MCF 10A (cell line): ENCODE measurements around the gene RAB5B. TPM values are rescaled to one million over a fixed set of nuclear protein-coding genes. Genes with fewer than 3 reads are reported as not detected.

Source experiments
- BruUV-seq: library from RNA; stranded (reverse); fragments of 400-500 nt; replicated peaks from 2 replicates; lab custom pipeline; 2021; lab: Mats Ljungman, UMichigan
- CTCF ChIA-PET: fragments of 300-600 bp; sonication (Branson Sonifier 250); formaldehyde crosslinking; extraction: SDS; loops from one replicate; lab custom pipeline; 2021; ENCODE audit warnings: antibody characterized with exemption, inconsistent platforms; lab: Yijun Ruan, JAX
- POLR2A ChIA-PET: fragments of 300-600, 350-650 bp; sonication (Branson Sonifier 250); formaldehyde crosslinking; extraction: SDS; loops from one replicate; lab custom pipeline; 2020; ENCODE audit warnings: antibody characterized with exemption, inconsistent platforms; lab: Yijun Ruan, JAX
- DNase-seq: peaks from one replicate; pipeline ENCODE4 v3.0.0-alpha.2; 2018; ENCODE audit not compliant: unreplicated experiment
- H3K27ac Mint-ChIP-seq: one replicate; pipeline ENCODE4 v1.8.0; 2022; ENCODE audit warnings: mild to moderate bottlenecking, low read depth, mixed read lengths; ENCODE audit not compliant: unreplicated experiment
- H3K27me3 Mint-ChIP-seq: one replicate; pipeline ENCODE4 v1.8.0; 2022; ENCODE audit warnings: mixed read lengths; ENCODE audit not compliant: insufficient read depth, unreplicated experiment
- H3K36me3 Mint-ChIP-seq: one replicate; pipeline ENCODE4 v1.8.0; 2022; ENCODE audit warnings: mild to moderate bottlenecking, moderate library complexity, mixed read lengths; ENCODE audit not compliant: insufficient read depth, unreplicated experiment
- H3K4me1 Mint-ChIP-seq: one replicate; pipeline ENCODE4 v1.8.0; 2022; ENCODE audit warnings: mixed read lengths; ENCODE audit not compliant: insufficient read depth, unreplicated experiment
- H3K4me3 Mint-ChIP-seq: one replicate; pipeline ENCODE4 v1.8.0; 2022; ENCODE audit warnings: mild to moderate bottlenecking, moderate library complexity, mixed read lengths; ENCODE audit not compliant: unreplicated experiment
- H3K9me3 Mint-ChIP-seq: one replicate; pipeline ENCODE4 v1.8.0; 2022; ENCODE audit warnings: mixed read lengths; ENCODE audit not compliant: unreplicated experiment
- intact Hi-C: fragments of 100-400 bp; cut with micrococcal nuclease; formaldehyde crosslinking; loops from 2 replicates; pipeline ENCODE4 v1.14.1; 2022
- total RNA-seq: library from RNA; stranded (reverse); gene quantifications from 2 replicates; pipeline ENCODE4 v1.2.3, GENCODE V29; 2022
- TF ChIP-seq, protein P1 (sequence below): fragments of 200-600 bp; IDR thresholded peaks from one replicate; pipeline ENCODE4 v1.8.0; 2022; ENCODE audit warnings: antibody characterized with exemption, mild to moderate bottlenecking; ENCODE audit not compliant: unreplicated experiment

RAB5B gene
- total RNA-seq, 1 experiment from 2014 or later = 67.4 TPM

DNA sequence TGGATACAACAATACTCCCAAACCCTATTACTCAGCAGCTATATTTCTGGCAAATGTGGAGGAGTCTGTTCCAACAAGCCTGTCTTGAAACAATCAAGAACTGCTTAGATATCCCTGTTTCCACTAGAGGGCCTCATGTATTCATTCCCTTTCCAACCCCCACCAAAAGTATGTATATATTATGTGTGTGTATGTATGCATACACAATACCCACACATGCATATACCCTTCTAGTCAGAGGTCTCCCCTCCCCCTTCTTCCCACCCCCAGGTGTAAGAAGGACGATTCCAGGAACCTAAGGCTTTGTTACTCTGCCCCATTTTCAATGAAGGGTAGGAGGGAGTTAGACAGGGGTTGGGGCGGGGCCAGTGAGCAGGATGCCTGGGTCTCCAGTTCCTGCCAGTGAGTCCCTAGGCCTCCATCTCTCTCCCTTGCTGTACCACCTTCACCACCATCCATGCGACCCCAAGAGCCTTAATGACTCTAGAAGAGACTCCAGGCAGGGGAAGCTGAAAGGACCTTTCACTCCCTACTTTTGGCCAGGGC, 43.0 kb upstream of the RAB5B start, which contains the start of gene DGKA:
TSS of gene DGKA (plus strand) at position 392 of the 546 bp plus-strand sequence. CDS start 5,342 bp downstream, outside the sequence.
- peak; percentile 82 for DNase-seq
- Mint-ChIP-seq H3K9me3 (no peaks in the 10 kb centered on the region), H3K27ac (peak within 1 kb of the TSS; percentile 89), H3K36me3 (peaks cover 18% of the 10 kb centered on the region), H3K4me3 (peak within 1 kb of the TSS; percentile 79), H3K4me1 (peaks cover 40% of the 10 kb centered on the region), H3K27me3 (no peaks in the 10 kb centered on the region)
- intact Hi-C loops = loop anchor here (1.0 kb wide), 2 partner anchors 9 to 110 kb away; partner anchors contain the start of gene RPS26
- ChIA-PET POLR2A (interaction anchor here (0.5 to 12.6 kb wide), 28 partner anchors 9 to 230 kb away, joined by 3 to 207 read pairs (median 5); partner anchors contain the start of genes BLOC1S1, CD63, DNAJC14 and ORMDL2), CTCF (interaction anchor here (0.6 to 8.2 kb wide), 21 partner anchors 7 to 201 kb away, joined by 3 to 108 read pairs (median 4); partner anchors contain the start of genes DNAJC14, ORMDL2 and SARNP)
- TF ChIP-seq, protein P1, sequence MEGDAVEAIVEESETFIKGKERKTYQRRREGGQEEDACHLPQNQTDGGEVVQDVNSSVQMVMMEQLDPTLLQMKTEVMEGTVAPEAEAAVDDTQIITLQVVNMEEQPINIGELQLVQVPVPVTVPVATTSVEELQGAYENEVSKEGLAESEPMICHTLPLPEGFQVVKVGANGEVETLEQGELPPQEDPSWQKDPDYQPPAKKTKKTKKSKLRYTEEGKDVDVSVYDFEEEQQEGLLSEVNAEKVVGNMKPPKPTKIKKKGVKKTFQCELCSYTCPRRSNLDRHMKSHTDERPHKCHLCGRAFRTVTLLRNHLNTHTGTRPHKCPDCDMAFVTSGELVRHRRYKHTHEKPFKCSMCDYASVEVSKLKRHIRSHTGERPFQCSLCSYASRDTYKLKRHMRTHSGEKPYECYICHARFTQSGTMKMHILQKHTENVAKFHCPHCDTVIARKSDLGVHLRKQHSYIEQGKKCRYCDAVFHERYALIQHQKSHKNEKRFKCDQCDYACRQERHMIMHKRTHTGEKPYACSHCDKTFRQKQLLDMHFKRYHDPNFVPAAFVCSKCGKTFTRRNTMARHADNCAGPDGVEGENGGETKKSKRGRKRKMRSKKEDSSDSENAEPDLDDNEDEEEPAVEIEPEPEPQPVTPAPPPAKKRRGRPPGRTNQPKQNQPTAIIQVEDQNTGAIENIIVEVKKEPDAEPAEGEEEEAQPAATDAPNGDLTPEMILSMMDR = peak; percentile 41
- BruUV-seq = no TSS peak

DNA sequence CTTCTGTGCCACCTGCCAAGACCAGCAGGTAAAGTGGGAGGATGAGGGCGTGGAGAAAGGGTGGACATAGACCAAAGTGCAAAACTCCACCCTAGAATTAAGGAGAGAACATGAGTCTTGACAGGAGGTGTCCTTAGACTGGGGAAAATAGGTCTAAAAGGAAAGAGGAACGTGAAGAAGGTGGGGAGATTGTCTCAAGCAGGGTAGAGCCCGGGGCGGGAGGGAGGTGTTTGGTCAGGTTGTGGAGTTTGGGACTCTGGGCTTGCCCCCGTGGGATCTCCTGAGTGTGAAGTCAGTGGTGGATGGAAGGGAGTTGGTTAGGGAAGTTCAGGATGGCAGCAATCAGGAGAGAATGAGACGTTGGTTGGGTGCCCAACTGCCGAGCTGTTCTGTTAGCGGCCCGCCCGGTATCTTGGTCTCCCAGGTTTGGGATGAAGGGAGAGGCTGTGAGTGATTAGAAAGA, 42.5 kb upstream of the RAB5B start:
- H3K36me3 Mint-ChIP-seq = peaks cover 23% of the 10 kb centered on the region
- ChIA-PET POLR2A (interaction anchor here (0.6 to 12.6 kb wide), 18 partner anchors 8 to 215 kb away, joined by 3 to 207 read pairs (median 4); partner anchors contain the start of genes BLOC1S1, CD63, DNAJC14 and ORMDL2), CTCF (interaction anchor here (0.6 to 8.2 kb wide), 14 partner anchors 7 to 195 kb away, joined by 3 to 108 read pairs (median 4); partner anchors contain the start of genes DNAJC14 and ORMDL2)
- TF ChIP-seq, protein P1 = no peak
- intact Hi-C loops = no loop called here
- DNase-seq = peak; percentile 49
- H3K27me3 Mint-ChIP-seq = no peaks in the 10 kb centered on the region
- H3K9me3 Mint-ChIP-seq = no peaks in the 10 kb centered on the region
- peak overlapping the region; percentile 89 for H3K27ac Mint-ChIP-seq
- peak overlapping the region; percentile 79 for H3K4me3 Mint-ChIP-seq
- peaks cover 43% of the 10 kb centered on the region for H3K4me1 Mint-ChIP-seq
- no TSS peak for BruUV-seq

DNA sequence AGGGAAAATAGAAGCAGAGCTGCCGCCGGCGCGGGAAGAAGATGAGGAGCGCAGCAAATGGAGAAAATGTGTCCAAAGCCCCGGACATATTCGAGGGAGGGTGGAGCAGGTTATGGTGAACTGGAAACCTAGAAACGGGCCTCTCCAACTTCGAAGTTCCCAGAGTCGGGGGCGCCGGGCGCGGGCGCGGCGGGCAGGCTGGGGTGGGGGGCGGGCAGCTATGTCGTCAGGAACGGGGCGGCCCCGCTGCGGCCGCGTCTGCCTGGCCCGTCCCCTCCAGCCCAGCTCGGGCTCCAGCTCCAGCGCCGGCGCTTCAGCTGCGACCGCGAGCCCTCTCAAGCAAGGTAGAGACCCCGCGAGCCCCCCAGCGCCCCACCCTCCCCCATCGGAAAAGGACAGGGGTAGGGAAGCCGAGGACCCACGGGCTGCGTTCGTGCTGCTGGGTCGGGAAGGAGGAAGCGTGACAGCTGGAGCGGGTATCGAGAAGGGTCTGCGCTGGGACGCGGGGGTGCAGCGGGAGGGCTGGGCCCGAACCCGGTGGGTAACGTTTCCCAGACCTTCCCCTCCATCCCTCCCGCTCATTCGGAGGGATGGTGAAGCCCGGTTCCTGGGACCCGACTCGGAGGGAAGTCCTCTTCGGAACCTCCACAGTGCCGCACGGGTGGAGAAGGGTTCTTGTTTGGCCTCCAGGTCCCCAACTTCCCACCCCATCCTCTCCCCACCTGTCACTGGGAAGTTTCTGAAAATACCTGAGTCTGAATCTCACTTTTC, 41.9 kb upstream of the RAB5B start:
- no peaks in the 10 kb centered on the region for H3K9me3 Mint-ChIP-seq
- H3K27me3 Mint-ChIP-seq = no peaks in the 10 kb centered on the region
- peaks cover 26% of the 10 kb centered on the region for H3K36me3 Mint-ChIP-seq
- H3K4me3 Mint-ChIP-seq = peak overlapping the region; percentile 79
- ChIA-PET CTCF (interaction anchor here (0.6 to 8.2 kb wide), 13 partner anchors 6 to 202 kb away, joined by 3 to 108 read pairs (median 3); partner anchors contain the start of genes DNAJC14 and ORMDL2), POLR2A (interaction anchor here (0.5 to 12.6 kb wide), 22 partner anchors 8 to 290 kb away, joined by 3 to 207 read pairs (median 6); partner anchors contain the start of genes BLOC1S1, CD63, DNAJC14 and ORMDL2)
- no peak for DNase-seq
- BruUV-seq = no TSS peak
- TF ChIP-seq, protein P1 = no peak
- peak overlapping the region; percentile 89 for H3K27ac Mint-ChIP-seq
- intact Hi-C loops = loop anchor here (2.0 kb wide), 1 partner anchor 41 kb away; no protein-coding TSS in a partner anchor
- H3K4me1 Mint-ChIP-seq = peaks cover 47% of the 10 kb centered on the region
